ENCODE measurements around the gene PPFIBP2.

DNA sequence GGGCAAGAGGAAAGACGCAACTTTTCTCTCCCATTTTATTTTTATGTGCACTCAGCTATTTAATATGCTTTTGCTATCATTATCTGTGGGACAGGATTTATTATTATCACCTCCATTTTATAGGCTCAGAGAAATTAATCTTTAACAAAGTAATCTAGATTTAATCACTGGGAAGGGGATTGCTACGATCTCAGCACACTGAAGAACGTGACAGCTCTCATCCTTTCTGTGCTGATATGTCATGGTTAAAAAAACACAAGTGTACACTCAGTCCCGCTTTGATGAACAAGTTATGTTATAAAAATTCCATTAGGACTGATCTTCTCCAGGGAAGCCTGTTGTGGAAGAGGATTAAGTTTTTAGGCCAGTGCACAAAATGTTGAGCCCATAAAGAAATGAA, 121.9 kb downstream of the PPFIBP2 start:
- TF ChIP-seq, protein P1, sequence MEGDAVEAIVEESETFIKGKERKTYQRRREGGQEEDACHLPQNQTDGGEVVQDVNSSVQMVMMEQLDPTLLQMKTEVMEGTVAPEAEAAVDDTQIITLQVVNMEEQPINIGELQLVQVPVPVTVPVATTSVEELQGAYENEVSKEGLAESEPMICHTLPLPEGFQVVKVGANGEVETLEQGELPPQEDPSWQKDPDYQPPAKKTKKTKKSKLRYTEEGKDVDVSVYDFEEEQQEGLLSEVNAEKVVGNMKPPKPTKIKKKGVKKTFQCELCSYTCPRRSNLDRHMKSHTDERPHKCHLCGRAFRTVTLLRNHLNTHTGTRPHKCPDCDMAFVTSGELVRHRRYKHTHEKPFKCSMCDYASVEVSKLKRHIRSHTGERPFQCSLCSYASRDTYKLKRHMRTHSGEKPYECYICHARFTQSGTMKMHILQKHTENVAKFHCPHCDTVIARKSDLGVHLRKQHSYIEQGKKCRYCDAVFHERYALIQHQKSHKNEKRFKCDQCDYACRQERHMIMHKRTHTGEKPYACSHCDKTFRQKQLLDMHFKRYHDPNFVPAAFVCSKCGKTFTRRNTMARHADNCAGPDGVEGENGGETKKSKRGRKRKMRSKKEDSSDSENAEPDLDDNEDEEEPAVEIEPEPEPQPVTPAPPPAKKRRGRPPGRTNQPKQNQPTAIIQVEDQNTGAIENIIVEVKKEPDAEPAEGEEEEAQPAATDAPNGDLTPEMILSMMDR (IDR thresholded peaks at IDR 0.05; ENCODE audit: insufficient read depth, low read depth, low read length), result no peak
- no peak for TF ChIP-seq EZH2 (IDR thresholded peaks at IDR 0.05; ENCODE audit: insufficient read depth, low read length)
